ENCODE results near the gene ANTXR2.

DNA sequence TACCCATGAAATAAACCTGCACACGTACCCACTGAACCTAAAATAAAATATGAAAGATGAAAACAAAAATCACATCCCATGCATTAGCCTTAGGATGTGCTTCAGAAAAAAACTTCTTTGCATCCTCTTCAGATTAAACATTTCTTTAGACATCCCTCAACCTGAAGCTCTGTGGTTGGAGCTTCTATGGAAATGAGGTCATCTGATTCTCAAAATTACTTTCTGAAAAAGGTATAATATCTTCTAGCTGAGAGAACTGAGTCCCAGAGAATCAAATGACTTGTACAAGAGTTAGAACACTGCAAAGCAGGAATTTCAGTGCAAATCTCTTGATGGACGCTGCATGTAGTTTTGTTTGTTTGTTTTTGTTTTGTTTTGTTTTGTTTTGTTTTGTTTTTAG is 19.1 kb upstream of the ANTXR2 start:
- TF ChIP-seq, protein P1, sequence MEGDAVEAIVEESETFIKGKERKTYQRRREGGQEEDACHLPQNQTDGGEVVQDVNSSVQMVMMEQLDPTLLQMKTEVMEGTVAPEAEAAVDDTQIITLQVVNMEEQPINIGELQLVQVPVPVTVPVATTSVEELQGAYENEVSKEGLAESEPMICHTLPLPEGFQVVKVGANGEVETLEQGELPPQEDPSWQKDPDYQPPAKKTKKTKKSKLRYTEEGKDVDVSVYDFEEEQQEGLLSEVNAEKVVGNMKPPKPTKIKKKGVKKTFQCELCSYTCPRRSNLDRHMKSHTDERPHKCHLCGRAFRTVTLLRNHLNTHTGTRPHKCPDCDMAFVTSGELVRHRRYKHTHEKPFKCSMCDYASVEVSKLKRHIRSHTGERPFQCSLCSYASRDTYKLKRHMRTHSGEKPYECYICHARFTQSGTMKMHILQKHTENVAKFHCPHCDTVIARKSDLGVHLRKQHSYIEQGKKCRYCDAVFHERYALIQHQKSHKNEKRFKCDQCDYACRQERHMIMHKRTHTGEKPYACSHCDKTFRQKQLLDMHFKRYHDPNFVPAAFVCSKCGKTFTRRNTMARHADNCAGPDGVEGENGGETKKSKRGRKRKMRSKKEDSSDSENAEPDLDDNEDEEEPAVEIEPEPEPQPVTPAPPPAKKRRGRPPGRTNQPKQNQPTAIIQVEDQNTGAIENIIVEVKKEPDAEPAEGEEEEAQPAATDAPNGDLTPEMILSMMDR (IDR thresholded peaks at IDR 0.05; ENCODE audit: insufficient read depth, low read length), result no peak
- TF ChIP-seq, protein P2, sequence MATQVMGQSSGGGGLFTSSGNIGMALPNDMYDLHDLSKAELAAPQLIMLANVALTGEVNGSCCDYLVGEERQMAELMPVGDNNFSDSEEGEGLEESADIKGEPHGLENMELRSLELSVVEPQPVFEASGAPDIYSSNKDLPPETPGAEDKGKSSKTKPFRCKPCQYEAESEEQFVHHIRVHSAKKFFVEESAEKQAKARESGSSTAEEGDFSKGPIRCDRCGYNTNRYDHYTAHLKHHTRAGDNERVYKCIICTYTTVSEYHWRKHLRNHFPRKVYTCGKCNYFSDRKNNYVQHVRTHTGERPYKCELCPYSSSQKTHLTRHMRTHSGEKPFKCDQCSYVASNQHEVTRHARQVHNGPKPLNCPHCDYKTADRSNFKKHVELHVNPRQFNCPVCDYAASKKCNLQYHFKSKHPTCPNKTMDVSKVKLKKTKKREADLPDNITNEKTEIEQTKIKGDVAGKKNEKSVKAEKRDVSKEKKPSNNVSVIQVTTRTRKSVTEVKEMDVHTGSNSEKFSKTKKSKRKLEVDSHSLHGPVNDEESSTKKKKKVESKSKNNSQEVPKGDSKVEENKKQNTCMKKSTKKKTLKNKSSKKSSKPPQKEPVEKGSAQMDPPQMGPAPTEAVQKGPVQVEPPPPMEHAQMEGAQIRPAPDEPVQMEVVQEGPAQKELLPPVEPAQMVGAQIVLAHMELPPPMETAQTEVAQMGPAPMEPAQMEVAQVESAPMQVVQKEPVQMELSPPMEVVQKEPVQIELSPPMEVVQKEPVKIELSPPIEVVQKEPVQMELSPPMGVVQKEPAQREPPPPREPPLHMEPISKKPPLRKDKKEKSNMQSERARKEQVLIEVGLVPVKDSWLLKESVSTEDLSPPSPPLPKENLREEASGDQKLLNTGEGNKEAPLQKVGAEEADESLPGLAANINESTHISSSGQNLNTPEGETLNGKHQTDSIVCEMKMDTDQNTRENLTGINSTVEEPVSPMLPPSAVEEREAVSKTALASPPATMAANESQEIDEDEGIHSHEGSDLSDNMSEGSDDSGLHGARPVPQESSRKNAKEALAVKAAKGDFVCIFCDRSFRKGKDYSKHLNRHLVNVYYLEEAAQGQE (IDR thresholded peaks at IDR 0.05; ENCODE audit: insufficient replicate concordance, low read depth), result no peak
